Activated CD4-positive, alpha-beta T cell treated with anti-CD3 and anti-CD28 coated beads for 36 hours (primary cell): ENCODE measurements around the gene FAM32A. TPM values are rescaled to one million over a fixed set of nuclear protein-coding genes. Genes with fewer than 3 reads are reported as not detected.
"Not testable (repeated sequence)": the region's sequence is repeated elsewhere in the genome, so short reads cannot be mapped to it uniquely, and the experiment has no call there.

ENCODE experiments used
- ATAC-seq: fragments of 200-7000 bp; cut with Tn5 transposase; one replicate; pipeline ENCODE4 v1.10.0; 2021; ENCODE audit warnings: mild to moderate bottlenecking, moderate library complexity
- CTCF ChIA-PET: fragments of 350-600 bp; sonication (Branson Sonifier 250); formaldehyde crosslinking; loops from one replicate; lab custom pipeline; 2021; ENCODE audit warnings: antibody characterized with exemption; lab: Charles Lee
- POLR2A ChIA-PET: fragments of 350-600 bp; sonication (Branson Sonifier 250); formaldehyde crosslinking; loops from one replicate; lab custom pipeline; 2021; ENCODE audit warnings: antibody characterized with exemption, inconsistent platforms; lab: Charles Lee
- DNase-seq: peaks from one replicate; pipeline ENCODE4 v3.0.0-alpha.2; 2020
- H3K27ac Mint-ChIP-seq: one replicate; pipeline ENCODE4 v1.8.0; 2021; ENCODE audit warnings: mixed read lengths
- H3K27me3 Mint-ChIP-seq: one replicate; pipeline ENCODE4 v1.8.0; 2021; ENCODE audit warnings: mixed read lengths
- H3K36me3 Mint-ChIP-seq: one replicate; pipeline ENCODE4 v1.8.0; 2021; ENCODE audit warnings: low read depth, mixed read lengths
- H3K4me1 Mint-ChIP-seq: one replicate; pipeline ENCODE4 v1.8.0; 2021; ENCODE audit warnings: mixed read lengths
- H3K4me3 Mint-ChIP-seq: one replicate; pipeline ENCODE4 v1.8.0; 2021; ENCODE audit warnings: mild to moderate bottlenecking, moderate library complexity, mixed read lengths
- H3K9me3 Mint-ChIP-seq: one replicate; pipeline ENCODE4 v1.8.0; 2021; ENCODE audit warnings: low read depth, mixed read lengths
- intact Hi-C, 2 experiments: fragments of 100-400 bp; cut with DNase I in 1 of 2; cut with micrococcal nuclease in 1 of 2; formaldehyde crosslinking; loops; one replicate each; pipeline versions ENCODE4 v1.14.2 to v1.15.1; 2022 to 2024; cut with DNase I, micrococcal nuclease
- total RNA-seq, 2 experiments: library from RNA; stranded (reverse); gene quantifications; one replicate each; pipeline ENCODE4 v1.2.3, GENCODE V29; 2021

The FAM32A gene
- total RNA-seq, 2 experiments from 2014 or later, result 46.3 to 48.2 TPM

DNA sequence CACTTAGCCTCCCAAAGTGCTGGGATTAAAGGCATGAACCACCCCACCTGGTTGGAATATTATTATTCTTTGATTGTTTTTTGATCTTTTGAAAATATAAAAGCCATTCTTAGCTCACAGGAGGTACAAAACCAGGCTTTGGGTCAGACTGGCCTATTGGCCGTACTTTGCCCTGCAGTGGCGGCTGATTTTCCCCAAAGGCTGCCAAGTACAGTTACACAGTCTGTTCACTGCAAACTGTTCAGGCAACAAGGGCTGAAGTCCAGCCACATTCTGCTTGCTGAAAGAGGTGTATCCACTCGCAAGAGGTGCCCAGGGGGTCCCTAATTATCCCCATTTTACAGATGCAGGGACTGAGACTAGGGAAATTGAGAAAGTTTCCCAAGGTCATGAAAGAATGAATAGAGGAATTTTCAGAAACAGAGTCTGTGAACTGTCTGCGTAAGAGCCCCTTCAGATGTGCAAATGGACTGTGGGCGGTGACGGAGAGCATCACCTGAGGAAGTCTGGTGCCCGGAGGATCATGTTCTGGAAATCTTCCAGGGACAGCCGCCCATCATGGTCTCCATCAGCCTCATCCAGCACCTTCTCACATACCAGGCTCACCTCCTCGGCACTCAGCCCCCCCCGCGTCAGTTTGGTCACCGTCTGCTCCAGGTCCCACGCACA, 20.9 kb upstream of the FAM32A start:
- H3K9me3 Mint-ChIP-seq, result no peaks in the 10 kb centered on the region
- H3K27me3 Mint-ChIP-seq, result no peaks in the 10 kb centered on the region
- no peak overlapping the region for H3K27ac Mint-ChIP-seq
- ATAC-seq (no peak), DNase-seq (no peak)
- H3K36me3 Mint-ChIP-seq, result no peaks in the 10 kb centered on the region
- no peak overlapping the region for H3K4me3 Mint-ChIP-seq
- ChIA-PET POLR2A (no interaction called here), CTCF (no interaction called here)
- intact Hi-C loops, result loop anchor here in 1 of 2 experiments (5.0 kb wide), 1 partner anchor 122 kb away; no protein-coding TSS in a partner anchor
- peaks cover 21% of the 10 kb centered on the region for H3K4me1 Mint-ChIP-seq

GRCh38 chr19:16166417-16166816, 18.8 kb upstream of the FAM32A start:
- POLR2A ChIA-PET, result no interaction called here
- Mint-ChIP-seq H3K27ac (no peak overlapping the region), H3K9me3 (no peaks in the 10 kb centered on the region)

GRCh38 chr19:16167055-16167454, 18.2 kb upstream of the FAM32A start:
- ChIA-PET CTCF (no interaction called here), POLR2A (no interaction called here)
- Mint-ChIP-seq H3K4me3 (no peak overlapping the region), H3K27me3 (no peaks in the 10 kb centered on the region), H3K36me3 (no peaks in the 10 kb centered on the region), H3K27ac (no peak overlapping the region), H3K9me3 (no peaks in the 10 kb centered on the region), H3K4me1 (peaks cover 3% of the 10 kb centered on the region)
- intact Hi-C loops, result no loop called here
- ATAC-seq (no peak), DNase-seq (no peak)

More at GRCh38 chr19:16166417-16166816, 18.8 kb upstream of the FAM32A start:
- no peaks in the 10 kb centered on the region for H3K27me3 Mint-ChIP-seq
- ATAC-seq (no peak), DNase-seq (no peak)
- H3K36me3 Mint-ChIP-seq, result no peaks in the 10 kb centered on the region
- CTCF ChIA-PET, result no interaction called here
- peaks cover 9% of the 10 kb centered on the region for H3K4me1 Mint-ChIP-seq
- H3K4me3 Mint-ChIP-seq, result no peak overlapping the region
- intact Hi-C loops, result no loop called here

GRCh38 chr19:16168465-16169081, 16.6 kb upstream of the FAM32A start:
- H3K36me3 Mint-ChIP-seq, result no peaks in the 10 kb centered on the region
- H3K4me3 Mint-ChIP-seq, result no peak overlapping the region
- no peak overlapping the region for H3K27ac Mint-ChIP-seq
- H3K9me3 Mint-ChIP-seq, result no peaks in the 10 kb centered on the region
- H3K27me3 Mint-ChIP-seq, result no peaks in the 10 kb centered on the region
- ATAC-seq, result peak; percentile 65
- intact Hi-C loops, result no loop called here
- no peak for DNase-seq
- peaks cover 3% of the 10 kb centered on the region for H3K4me1 Mint-ChIP-seq
- ChIA-PET POLR2A (no interaction called here), CTCF (interaction anchor here (0.6 to 1.4 kb wide), 3 partner anchors 25 to 538 kb away, joined by 3 to 7 read pairs (median 4); no protein-coding TSS in a partner anchor)

DNA sequence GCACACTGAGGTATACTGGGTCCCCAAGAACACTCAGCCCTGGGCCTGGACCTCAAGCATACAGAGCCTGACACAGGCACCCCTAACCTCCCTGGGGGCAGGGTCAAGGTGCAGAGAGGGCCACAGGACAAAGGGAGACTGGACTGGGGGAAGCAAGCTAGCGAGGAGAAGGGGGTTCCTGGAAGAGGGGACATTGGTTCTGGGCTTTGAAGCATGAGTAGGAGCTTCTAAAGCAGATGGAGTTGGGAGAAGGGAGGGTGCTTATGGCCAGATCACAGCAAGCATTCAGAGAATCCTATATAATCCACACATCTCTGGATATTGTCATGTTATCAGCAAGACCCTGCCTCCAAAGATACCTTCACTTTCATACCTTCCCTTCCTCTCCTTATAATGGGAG, 15.1 kb upstream of the FAM32A start:
- intact Hi-C loops, result loop anchor here in 1 of 2 experiments (5.0 kb wide), 1 partner anchor 33 kb away; no protein-coding TSS in a partner anchor
- DNase-seq (no peak), ATAC-seq (no peak)
- peaks cover 3% of the 10 kb centered on the region for H3K4me1 Mint-ChIP-seq
- CTCF ChIA-PET, result interaction anchor here (0.6 to 1.5 kb wide), 3 partner anchors 9 to 128 kb away, joined by 3 read pairs; no protein-coding TSS in a partner anchor
- H3K36me3 Mint-ChIP-seq, result no peaks in the 10 kb centered on the region
- POLR2A ChIA-PET, result no interaction called here
- H3K27ac Mint-ChIP-seq, result no peak overlapping the region
- H3K9me3 Mint-ChIP-seq, result no peaks in the 10 kb centered on the region
- H3K27me3 Mint-ChIP-seq, result no peaks in the 10 kb centered on the region
- no peak overlapping the region for H3K4me3 Mint-ChIP-seq

GRCh38 chr19:16175954-16176353, 9.3 kb upstream of the FAM32A start:
- Mint-ChIP-seq H3K4me3 (no peak overlapping the region), H3K4me1 (no peaks in the 10 kb centered on the region), H3K36me3 (no peaks in the 10 kb centered on the region), H3K27ac (no peak overlapping the region), H3K9me3 (no peaks in the 10 kb centered on the region), H3K27me3 (no peaks in the 10 kb centered on the region)
- intact Hi-C loops, result no loop called here
- ChIA-PET CTCF (interaction anchor here (0.5 to 1.4 kb wide), 3 partner anchors 110 to 332 kb away, joined by 3 to 4 read pairs (median 4); no protein-coding TSS in a partner anchor), POLR2A (no interaction called here)
- ATAC-seq, result no peak
- DNase-seq, result no peak

DNA sequence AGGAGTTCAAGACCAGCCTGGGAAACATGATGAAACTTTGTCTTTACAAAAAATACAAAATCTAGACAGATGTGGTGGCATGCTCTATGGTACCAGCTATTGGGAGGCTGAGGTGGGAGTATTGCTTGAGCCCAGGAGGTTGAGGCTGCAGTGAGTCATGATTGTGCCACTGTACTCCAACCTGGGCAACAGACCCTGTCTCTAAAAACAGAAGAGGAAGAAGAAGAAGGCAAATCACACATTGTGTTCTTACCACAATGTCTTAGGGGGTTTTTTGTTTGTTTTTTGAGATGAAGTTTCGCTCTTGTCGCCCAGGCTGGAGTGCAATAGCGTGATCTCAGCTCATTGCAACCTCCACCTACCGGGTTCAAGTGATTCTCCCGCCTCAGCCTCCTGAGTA, 6.3 kb upstream of the FAM32A start:
- H3K4me1 Mint-ChIP-seq, H3K27ac Mint-ChIP-seq, ATAC-seq, intact Hi-C loops, H3K4me3 Mint-ChIP-seq, H3K9me3 Mint-ChIP-seq, DNase-seq, H3K36me3 Mint-ChIP-seq, H3K27me3 Mint-ChIP-seq, POLR2A ChIA-PET: not testable (repeated sequence)
- CTCF ChIA-PET, result interaction anchor here (0.7 kb wide), 1 partner anchor 137 kb away, joined by 3 read pairs; no protein-coding TSS in a partner anchor

- intact Hi-C loops, result loop anchor here in 1 of 2 experiments (5.0 to 10.0 kb wide), 2 partner anchors 346 to 553 kb away; no protein-coding TSS in a partner anchor
- Mint-ChIP-seq H3K4me1 (peaks cover 10% of the 10 kb centered on the region), H3K4me3 (no peak overlapping the region)
Observed at GRCh38 chr19:16180611-16181010, 4.6 kb upstream of the FAM32A start.

DNA sequence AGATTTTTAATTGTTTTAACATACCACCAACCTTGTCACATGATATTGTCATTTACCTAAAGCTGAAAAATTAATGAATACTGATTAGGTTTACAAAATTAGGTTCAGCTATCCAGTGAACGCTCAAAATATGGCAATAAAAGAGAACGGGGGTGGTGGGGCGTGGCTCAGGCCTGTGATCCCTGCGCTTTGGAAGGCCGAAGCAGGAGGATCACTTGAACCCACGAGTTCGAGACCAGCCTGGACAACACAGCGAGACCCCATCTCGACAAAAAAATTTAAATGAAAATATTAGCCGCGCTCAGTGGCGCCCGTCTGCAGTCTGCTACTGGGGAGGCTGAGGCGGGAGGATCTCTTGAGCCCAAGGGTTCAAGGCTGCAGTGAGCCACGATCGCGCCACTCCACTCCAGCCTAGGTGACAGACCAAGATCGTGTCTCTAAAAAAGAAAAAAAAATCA, 516 bp upstream of the FAM32A start:
- DNase-seq (no peak), ATAC-seq (no peak)
- peak overlapping the region; percentile 97 for H3K27ac Mint-ChIP-seq
- H3K4me1 Mint-ChIP-seq, result peaks cover 26% of the 10 kb centered on the region
- ChIA-PET POLR2A (interaction anchor here (0.7 to 1.7 kb wide), 5 partner anchors 13 to 399 kb away, joined by 3 to 19 read pairs (median 5); partner anchors contain the start of gene AP1M1), CTCF (interaction anchor here (0.6 to 4.0 kb wide), 20 partner anchors 11 to 315 kb away, joined by 3 to 53 read pairs (median 4); partner anchors contain the start of genes AP1M1 and TPM4)
- H3K36me3 Mint-ChIP-seq, result peaks cover 18% of the 10 kb centered on the region
- no peaks in the 10 kb centered on the region for H3K27me3 Mint-ChIP-seq
- peak overlapping the region; percentile 100 for H3K4me3 Mint-ChIP-seq
- H3K9me3 Mint-ChIP-seq, result no peaks in the 10 kb centered on the region
- intact Hi-C loops, result loop anchor here (1.0 to 10.0 kb wide), 10 partner anchors 13 to 557 kb away; partner anchors contain the start of genes AP1M1 (in 2 of the 2), RAB8A (in 2 of the 2), C19orf44 (in 1 of the 2) and CALR3 (in 1 of the 2)

More at GRCh38 chr19:16180611-16181010, 4.6 kb upstream of the FAM32A start:
- Mint-ChIP-seq H3K9me3 (no peaks in the 10 kb centered on the region), H3K27me3 (no peaks in the 10 kb centered on the region), H3K27ac (no peak overlapping the region), H3K36me3 (peaks cover 4% of the 10 kb centered on the region)
- DNase-seq, result no peak
- POLR2A ChIA-PET, result no interaction called here
- CTCF ChIA-PET, result interaction anchor here (0.6 to 3.3 kb wide), 3 partner anchors 36 to 139 kb away, joined by 3 to 29 read pairs (median 7); no protein-coding TSS in a partner anchor
- no peak for ATAC-seq

GRCh38 chr19:16185768-16186123, 536 bp downstream of the FAM32A start:
- Mint-ChIP-seq H3K9me3 (no peaks in the 10 kb centered on the region), H3K4me3 (peak overlapping the region; percentile 100), H3K27me3 (no peaks in the 10 kb centered on the region), H3K36me3 (peaks cover 23% of the 10 kb centered on the region), H3K4me1 (peaks cover 26% of the 10 kb centered on the region), H3K27ac (peak overlapping the region; percentile 97)
- peak; percentile 73 for DNase-seq
- ChIA-PET CTCF (interaction anchor here (0.6 to 4.0 kb wide), 25 partner anchors 10 to 1392 kb away, joined by 3 to 53 read pairs (median 4); partner anchors contain the start of genes AP1M1 and TPM4), POLR2A (interaction anchor here (0.6 to 1.7 kb wide), 6 partner anchors 12 to 115 kb away, joined by 3 to 19 read pairs (median 3); partner anchors contain the start of gene AP1M1)
- intact Hi-C loops, result loop anchor here (1.0 to 10.0 kb wide), 9 partner anchors 12 to 351 kb away; partner anchors contain the start of genes AP1M1 (in 2 of the 2), RAB8A (in 2 of the 2), C19orf44 (in 1 of the 2) and CALR3 (in 1 of the 2)
- peak; percentile 14 for ATAC-seq

DNA sequence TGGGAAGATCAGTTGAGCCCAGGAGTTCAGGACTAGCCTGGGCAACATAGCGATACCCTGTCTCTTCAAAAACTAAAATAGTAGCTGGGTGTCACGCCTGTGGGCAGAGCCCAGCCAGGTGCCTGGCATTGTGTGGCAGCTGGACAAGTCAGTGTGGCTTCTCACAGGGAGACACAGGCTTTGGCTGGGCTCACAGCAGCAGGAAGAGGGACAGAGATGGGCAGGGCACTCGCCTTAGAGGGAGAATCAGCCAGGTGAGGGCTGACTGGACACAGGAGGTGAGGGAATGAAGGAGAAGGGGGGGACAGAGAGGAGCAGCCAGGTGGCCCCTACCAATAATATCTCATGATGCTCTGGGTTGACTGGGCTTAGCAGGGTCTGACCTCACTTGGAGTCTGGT, 3.3 kb downstream of the FAM32A start:
- ChIA-PET POLR2A (interaction anchor here (0.6 kb wide), 1 partner anchor 1919 kb away, joined by 3 read pairs; no protein-coding TSS in a partner anchor), CTCF (interaction anchor here (0.5 to 1.7 kb wide), 5 partner anchors 113 to 396 kb away, joined by 3 to 4 read pairs (median 3); no protein-coding TSS in a partner anchor)
- no peak overlapping the region for H3K4me3 Mint-ChIP-seq
- intact Hi-C loops, result loop anchor here in 1 of 2 experiments (10.0 kb wide), 1 partner anchor 354 kb away; no protein-coding TSS in a partner anchor
- ATAC-seq (no peak), DNase-seq (no peak)
- peaks cover 20% of the 10 kb centered on the region for H3K4me1 Mint-ChIP-seq
- H3K27ac Mint-ChIP-seq, result no peak overlapping the region
- H3K9me3 Mint-ChIP-seq, result no peaks in the 10 kb centered on the region
- H3K27me3 Mint-ChIP-seq, result no peaks in the 10 kb centered on the region
- peaks cover 33% of the 10 kb centered on the region for H3K36me3 Mint-ChIP-seq
